Measurements from ENCODE around the gene MYORG. TPM values are rescaled to one million over a fixed set of nuclear protein-coding genes. Genes with fewer than 3 reads are reported as not detected.

The MYORG gene
- total and polyA plus RNA-seq, 9 of the 15 experiments (the other 6 are each of a cell fraction or from before 2014, with no cell fraction given): 0.06 to 0.82 (median 0.18) TPM

DNA sequence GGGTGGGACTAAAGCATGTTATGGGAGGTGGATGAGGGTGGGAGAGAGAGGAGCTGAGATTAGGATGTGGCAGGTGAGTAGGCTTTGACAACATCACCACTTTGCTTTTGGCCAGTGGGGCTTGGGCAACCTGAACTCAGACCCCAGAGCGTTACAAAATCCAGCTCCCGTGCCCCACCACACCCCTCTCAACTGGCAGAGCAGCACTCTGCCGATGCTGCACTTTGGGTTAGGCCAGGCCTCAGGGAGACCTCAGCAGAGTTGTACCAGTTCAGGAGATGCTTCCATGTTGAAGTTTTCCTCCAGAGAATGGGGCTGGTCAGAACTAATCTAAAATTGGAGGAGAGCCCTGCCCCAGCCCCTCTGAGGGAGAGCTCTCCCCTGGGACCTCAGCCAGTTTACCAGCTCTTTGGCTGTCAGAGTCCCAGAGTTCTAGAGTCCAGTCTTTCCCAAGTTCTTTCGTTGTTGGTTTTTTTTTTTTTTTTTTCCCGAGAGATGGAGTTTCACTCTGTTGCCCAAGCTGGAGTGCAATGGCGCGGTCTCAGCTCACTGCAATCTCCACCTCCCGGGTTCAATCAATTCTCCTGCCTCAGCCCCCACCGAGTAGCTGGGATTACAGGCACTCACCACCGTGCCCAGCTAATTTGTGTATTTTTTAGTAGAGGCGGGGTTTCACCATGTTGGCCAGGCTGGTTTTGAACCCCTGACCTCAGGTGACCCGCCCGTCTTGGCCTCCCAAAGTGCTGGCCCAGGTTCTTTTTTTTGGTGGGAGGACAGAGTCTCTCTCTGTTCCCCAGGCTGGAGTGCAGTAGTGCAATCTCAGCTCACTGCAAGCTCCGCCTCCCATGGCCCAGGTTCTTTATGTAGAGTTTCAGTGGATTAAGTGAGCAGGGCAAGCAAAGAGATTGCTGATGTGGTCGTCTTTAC lies 29.6 kb downstream of the MYORG start (continued):
- TF ChIP-seq, protein P1, sequence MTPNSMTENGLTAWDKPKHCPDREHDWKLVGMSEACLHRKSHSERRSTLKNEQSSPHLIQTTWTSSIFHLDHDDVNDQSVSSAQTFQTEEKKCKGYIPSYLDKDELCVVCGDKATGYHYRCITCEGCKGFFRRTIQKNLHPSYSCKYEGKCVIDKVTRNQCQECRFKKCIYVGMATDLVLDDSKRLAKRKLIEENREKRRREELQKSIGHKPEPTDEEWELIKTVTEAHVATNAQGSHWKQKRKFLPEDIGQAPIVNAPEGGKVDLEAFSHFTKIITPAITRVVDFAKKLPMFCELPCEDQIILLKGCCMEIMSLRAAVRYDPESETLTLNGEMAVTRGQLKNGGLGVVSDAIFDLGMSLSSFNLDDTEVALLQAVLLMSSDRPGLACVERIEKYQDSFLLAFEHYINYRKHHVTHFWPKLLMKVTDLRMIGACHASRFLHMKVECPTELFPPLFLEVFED (CRISPR knock-in tag; conservative IDR thresholded peaks at IDR 0.05): no peak
- TF ChIP-seq LEF1 (IDR thresholded peaks at IDR 0.05): no peak
- no peak for TF ChIP-seq WHSC1 (IDR thresholded peaks at IDR 0.05; ENCODE audit: low read length)

DNA sequence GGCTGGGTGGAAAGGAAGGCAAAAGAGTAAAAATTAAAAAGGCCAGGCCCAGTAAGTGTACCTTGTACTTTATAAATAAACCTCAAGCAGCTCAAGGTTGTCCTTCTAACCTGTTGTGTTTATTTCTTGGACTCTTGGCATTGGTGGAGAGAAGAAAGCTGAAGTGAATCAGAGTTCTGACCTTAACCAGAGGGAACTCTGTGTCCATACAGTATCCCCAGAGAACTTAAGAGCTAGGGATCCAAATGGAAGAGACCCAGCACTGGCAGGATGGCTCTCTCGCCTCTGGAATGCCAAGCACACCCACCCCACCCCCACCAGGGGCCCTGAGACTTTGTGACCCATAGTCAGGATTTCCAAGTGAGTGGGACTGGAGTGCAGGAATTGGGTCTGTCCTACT lies 33.1 kb downstream of the MYORG start:
- no peak for ATAC-seq
- no peak overlapping the region for H3K4me3 ChIP-seq
- peaks cover 15% of the 10 kb centered on the region; the same call in 1 of the 3 replicates for H3K36me3 ChIP-seq (ENCODE audit: control insufficient read depth, insufficient read depth, low read length)
- no CpG with 5 or more reads among the region's 1 CpG for WGBS (ENCODE audit: insufficient coverage, low coverage, missing lambda C conversion rate)
- in situ Hi-C loops (cut with MboI) (no loop called here), intact Hi-C loops (cut with micrococcal nuclease) (no loop called here)
- FAIRE-seq: no peak
- no peaks in the 10 kb centered on the region for H3K27me3 ChIP-seq (ENCODE audit: control insufficient read depth in 2 of 2, insufficient read depth in 2 of 2, low read length in 2 of 2)
- ChIA-PET POLR2A (interaction anchor here (0.9 kb wide), 1 partner anchor 12 kb away, joined by 3 read pairs; no protein-coding TSS in a partner anchor), CTCF (ENCODE audit: low intra/inter-chr PET ratio) (no interaction called here)
- H3K9me3 ChIP-seq (replicated peaks; ENCODE audit: control insufficient read depth, insufficient read depth, low read depth, low read length): no peaks in the 10 kb centered on the region
- no peaks in the 10 kb centered on the region for H4K20me1 ChIP-seq (replicated peaks; ENCODE audit: control insufficient read depth, insufficient read depth, low read length)
- H3K9me1 ChIP-seq (ENCODE audit: control insufficient read depth, insufficient read depth, low read length): no peaks in the 10 kb centered on the region
- no peak overlapping the region for H3K9ac ChIP-seq (ENCODE audit: insufficient read depth in 1 of 2, low read depth in 2 of 2, low read length in 2 of 2)
- no peak overlapping the region for H3K4me2 ChIP-seq (ENCODE audit: insufficient read depth, low read length)
- TF ChIP-seq ZNF695 (CRISPR knock-in tag; IDR thresholded peaks at IDR 0.05): no peak
- TF ChIP-seq, protein P2, sequence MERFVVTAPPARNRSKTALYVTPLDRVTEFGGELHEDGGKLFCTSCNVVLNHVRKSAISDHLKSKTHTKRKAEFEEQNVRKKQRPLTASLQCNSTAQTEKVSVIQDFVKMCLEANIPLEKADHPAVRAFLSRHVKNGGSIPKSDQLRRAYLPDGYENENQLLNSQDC (CRISPR knock-in tag; IDR thresholded peaks at IDR 0.05): no peak
- TF ChIP-seq CBFA2T2 (conservative IDR thresholded peaks at IDR 0.05): no peak
- TF ChIP-seq, protein P3, sequence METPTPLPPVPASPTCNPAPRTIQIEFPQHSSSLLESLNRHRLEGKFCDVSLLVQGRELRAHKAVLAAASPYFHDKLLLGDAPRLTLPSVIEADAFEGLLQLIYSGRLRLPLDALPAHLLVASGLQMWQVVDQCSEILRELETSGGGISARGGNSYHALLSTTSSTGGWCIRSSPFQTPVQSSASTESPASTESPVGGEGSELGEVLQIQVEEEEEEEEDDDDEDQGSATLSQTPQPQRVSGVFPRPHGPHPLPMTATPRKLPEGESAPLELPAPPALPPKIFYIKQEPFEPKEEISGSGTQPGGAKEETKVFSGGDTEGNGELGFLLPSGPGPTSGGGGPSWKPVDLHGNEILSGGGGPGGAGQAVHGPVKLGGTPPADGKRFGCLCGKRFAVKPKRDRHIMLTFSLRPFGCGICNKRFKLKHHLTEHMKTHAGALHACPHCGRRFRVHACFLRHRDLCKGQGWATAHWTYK (CRISPR knock-in tag; IDR thresholded peaks at IDR 0.05): no peak
- no peak for TF ChIP-seq TCF7 (IDR thresholded peaks at IDR 0.05; ENCODE audit: borderline replicate concordance)
- no peak for TF ChIP-seq RBM39 (optimal IDR thresholded peaks at IDR 0.05; ENCODE audit: low read depth, low read length)
- TF ChIP-seq TCFL5 (CRISPR knock-in tag; conservative IDR thresholded peaks at IDR 0.05): no peak
- no peak for TF ChIP-seq ZNF12 (CRISPR knock-in tag; IDR thresholded peaks at IDR 0.05)
- no peak for TF ChIP-seq ZFP30 (CRISPR knock-in tag; IDR thresholded peaks at IDR 0.05; ENCODE audit: borderline replicate concordance)
- H3K79me2 ChIP-seq (ENCODE audit: control insufficient read depth, insufficient read depth, low read length): no peaks in the 10 kb centered on the region
- H3K27ac ChIP-seq (ENCODE audit: extremely low read depth, low read depth, low read length): no peak overlapping the region
- no peaks in the 10 kb centered on the region for H3K4me1 ChIP-seq (replicated peaks in 1 of 2; ENCODE audit: control insufficient read depth in 2 of 2, insufficient read depth in 2 of 2, low read length in 2 of 2)
- no TSS peak for BruUV-seq (replicated peaks)
- H2AFZ ChIP-seq (ENCODE audit: low read depth, low read length): no peak overlapping the region
- DNase-seq (ENCODE audit: extremely low read depth in 1 of 4, low spot score in 3 of 4): no peak

Data from K562 (cell line).